NCI-H1930 (cell line): ENCODE data around the gene EBF3.

Experiments used
- DNase-seq, 2 experiments: peaks; one replicate each; lab custom pipeline; 2025; lab: John Stamatoyannopoulos, UW

EBF3 gene

DNA sequence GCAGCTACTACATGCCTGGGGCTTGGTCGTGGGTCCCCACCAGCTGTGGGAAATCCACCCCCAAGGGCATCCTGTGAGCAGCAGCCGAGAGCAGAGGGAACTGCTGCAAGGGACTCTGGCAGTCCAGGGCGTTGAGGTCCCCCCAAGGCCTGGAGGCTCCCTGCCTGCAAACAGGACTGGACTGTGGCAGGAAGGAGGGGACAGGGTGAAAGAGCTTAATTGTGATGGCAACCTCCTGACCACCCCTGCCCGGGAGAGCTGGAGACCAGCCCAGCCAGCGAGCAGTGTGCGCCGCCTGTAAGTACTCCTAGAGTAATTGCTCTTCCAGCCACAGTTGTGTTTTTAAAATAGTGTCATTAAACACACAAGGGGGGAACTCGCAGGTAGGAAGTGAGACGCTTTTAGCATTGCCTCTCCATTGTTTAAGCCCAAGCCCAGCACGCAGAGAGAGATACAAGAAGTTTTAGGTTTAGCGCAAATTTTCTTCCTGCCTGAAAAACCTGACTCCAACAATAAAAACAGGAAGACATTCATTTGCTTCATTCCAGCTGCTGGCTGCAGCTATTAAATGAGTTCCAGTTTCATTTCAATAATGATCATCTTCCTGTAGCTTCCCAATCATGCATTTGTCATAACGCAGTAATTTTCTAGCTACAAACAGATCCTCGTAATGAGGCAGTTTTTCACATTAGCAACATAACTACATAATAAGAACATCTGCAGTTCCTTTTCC lies 111.1 kb downstream of the EBF3 start:
- DNase-seq = peak; percentile 20 to 53

DNA sequence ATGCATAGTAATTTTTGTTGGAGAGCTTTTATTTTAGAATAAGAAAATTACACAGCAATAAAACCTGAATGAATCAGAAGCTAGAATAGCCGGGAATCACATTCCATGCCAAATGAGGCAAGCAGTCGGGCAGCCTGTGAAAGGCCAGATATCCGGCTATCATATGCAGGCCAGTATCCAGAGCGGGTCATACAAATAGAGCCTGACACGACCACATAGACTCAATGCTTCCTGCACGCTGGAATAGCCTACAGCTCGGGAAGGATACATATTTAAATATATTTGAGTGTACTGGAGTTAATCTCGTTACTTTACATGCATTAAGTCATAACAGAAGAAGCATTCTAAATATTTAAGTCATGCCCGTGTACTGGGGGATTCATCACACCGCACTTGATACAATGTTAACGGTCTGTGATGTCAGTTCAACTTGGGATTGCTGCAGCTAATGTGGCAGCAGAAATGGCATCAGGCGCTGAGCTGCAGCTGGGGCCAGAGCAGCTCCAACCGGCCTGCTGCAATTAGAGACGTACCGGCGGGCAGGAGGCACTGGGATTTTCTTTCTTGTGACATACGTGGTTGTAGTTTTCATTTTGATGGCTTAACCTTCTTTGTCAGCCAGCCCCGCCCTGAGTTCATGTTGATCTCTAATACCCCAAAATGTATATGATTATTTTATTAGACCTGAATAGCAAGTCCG lies 112.0 kb downstream of the EBF3 start:
- no peak for DNase-seq

GRCh38 chr10:129850790-129851189 lies 113.3 kb downstream of the EBF3 start:
- no peak for DNase-seq

DNA sequence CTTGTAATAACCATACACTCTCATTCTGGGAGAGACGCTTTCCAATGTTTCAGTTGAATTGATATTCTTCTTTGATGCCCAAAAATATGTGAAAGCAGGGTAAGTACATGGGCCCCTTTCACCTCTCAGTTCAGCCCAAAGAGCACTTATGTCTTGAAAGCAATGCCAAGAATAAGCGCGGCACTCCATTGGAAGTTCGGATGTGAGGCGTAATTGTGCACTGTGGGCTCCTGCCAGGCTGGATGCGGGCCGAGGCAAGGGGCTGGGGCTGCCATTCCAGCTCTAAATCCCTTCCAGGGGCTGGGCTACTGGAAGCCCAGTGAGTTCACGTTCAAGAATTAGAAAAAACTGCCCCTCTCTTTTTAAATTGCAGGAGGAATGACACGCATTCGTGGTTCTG lies 113.8 kb downstream of the EBF3 start:
- DNase-seq = no peak

- DNase-seq = no peak
These were observed 114.2 kb downstream of the EBF3 start for GRCh38 chr10:129849853-129850252.

GRCh38 chr10:129849452-129849750 lies 114.7 kb downstream of the EBF3 start:
- DNase-seq = no peak

DNA sequence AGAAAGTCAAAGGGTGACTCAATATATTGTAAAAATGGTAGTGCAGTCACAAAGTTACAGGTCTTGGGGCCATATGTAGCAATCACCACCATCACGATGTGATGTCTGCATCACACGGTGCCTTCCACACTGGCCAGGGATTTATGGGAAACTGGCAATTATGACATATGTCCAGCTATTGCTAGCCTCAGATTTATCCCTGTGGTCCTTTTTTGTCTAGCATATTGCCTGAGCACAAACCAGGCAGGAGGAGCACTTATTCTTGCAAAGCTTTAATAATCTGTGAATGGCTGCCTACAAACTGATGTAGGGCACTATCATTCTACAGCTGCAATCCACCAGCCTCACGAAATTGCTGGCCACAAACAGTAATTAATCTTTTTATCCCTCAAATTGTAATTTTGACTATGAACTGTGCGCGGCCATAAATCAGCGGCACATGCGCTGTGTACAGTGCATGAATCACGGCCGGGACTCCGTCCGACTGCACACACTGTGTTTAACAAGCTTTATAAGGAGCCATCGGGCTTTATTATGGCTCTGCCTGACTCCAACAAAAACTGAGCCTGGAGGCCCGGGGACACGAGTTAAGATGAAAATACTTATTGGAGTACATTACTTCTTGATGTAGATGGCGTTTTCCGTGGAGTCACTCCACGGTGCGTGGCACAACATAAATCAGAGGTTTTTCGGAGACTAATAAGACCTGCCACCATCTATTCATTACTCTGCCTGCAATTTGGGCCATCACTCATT lies 115.2 kb downstream of the EBF3 start:
- no peak for DNase-seq

DNA sequence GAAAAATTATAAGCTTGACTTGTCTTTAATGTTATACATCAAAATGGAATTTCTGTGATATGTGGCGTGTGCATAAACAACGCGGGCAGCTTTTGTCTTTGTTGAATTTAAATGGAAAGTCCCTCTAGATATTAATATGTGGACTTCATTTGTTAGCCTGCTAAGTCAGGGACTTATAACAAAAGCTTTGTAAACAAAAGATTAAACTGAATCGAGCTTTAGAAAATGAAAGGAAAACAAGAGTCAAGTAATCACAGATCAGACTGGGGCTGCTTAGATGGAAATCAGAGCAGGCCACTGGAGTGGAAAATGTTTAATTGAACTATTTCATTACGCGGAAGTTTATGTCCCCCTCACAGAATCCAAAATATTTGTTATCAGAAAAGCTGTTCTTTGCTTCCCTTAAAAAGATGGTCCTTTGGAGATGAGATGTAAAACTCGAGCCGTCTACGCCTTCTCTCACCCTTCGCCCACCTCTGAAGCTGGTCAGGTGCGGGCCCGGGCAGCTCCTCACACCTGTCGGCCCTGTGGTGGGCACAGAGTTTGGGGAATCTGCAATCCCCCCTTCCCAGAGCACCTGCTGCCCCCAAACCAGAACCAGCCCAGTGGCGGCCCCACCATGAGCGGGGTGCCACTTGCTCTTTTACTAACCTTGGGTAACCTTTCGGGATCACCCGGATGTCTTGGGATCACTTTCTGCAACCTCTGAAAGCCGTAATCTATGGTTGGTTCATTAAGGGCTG lies 116.2 kb downstream of the EBF3 start:
- DNase-seq = no peak

DNA sequence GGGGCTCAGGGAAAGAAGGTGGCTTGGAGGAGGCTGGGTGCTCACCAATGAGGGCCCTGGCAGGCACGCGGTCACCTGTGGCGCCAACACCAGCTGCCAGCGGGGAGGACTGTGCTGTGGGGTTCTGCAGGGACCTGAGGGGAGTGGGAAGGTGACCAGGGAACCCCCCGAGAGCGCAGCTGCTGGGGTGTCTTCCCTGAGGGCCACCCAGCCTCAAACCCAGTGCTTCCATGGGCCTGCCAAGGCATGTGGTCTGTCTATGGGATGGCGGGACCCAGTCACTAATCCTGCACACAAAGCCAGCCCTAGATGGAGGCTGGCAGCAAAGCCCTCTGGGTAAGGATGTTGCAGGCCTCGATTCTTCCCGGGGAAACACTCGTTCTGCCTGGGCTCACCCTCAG lies 117.1 kb downstream of the EBF3 start:
- DNase-seq = no peak

DNA sequence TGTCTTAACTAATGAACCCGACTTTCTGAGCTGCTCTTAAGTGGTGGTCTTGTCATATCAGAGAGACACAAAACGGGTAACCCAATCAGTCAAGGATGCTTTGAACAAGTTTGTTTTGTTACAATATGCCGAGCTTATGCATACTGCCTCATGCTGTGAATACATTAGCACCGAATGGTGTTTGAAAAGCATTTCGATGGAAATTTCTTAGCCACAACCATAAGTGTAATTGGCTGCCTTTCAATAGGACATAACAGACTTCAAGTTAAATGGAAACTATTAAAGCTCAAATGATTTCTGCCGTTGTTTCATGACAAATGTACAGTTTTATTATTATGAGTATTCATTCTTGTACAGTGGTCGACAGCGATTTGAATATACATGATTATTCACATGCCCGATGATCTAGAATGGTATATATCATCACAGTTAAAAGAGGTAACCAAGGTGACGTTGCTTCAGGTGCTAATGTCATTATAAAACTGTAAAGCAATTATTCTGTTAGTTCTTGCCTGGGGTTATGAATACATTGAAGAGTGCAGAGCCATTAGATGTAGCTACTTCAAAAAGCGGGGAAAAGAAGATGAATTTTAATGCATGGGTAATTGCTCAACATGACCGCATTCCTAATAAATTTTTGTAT lies 118.8 kb downstream of the EBF3 start:
- peak in 1 of 2 experiments; percentile 12 for DNase-seq

GRCh38 chr10:129844216-129844766 lies 119.8 kb downstream of the EBF3 start:
- no peak for DNase-seq

GRCh38 chr10:129843702-129844101 lies 120.4 kb downstream of the EBF3 start:
- no peak for DNase-seq

GRCh38 chr10:129843131-129843541 lies 120.9 kb downstream of the EBF3 start:
- no peak for DNase-seq

- DNase-seq = no peak
These were observed 122.0 kb downstream of the EBF3 start for GRCh38 chr10:129842031-129842430.

DNA sequence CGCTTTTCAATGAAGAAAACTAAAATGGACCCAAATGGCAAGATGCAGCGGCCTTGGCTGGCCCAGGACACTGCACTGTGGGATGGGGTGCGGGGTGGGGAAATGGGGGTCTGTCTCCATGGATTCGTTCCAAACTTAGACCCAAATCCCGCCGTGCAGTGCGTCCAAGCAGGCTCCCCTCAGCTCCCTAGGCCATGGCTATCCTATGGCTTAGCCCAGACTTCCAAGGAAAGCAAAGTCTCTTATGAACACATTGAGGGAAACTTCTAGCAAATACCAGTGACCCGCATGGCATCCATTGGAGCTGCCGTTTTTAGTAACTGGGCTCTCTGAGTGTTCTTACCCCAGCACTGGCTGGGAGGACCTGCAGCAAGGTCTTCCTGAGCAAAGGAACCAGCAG lies 122.5 kb downstream of the EBF3 start:
- DNase-seq = no peak

DNA sequence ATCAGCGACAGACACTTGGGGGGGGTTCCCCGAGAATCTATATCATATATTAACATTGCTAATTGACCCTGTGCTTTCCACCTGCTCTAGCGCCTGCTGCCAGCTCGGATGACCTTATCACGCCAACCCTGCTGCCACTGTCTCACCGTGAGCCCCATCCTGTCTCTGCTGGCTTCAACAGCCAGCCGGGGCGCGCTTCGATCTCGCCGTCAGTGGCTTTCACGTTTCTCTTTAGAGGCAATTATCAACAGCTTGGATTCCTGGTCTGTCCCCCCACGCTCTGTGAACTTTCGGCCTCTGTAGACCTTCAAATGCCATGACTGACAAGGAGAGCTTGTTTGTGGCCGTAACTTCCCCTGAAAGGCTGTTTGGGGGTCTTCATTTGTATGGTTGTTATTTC lies 123.0 kb downstream of the EBF3 start:
- no peak for DNase-seq

DNA sequence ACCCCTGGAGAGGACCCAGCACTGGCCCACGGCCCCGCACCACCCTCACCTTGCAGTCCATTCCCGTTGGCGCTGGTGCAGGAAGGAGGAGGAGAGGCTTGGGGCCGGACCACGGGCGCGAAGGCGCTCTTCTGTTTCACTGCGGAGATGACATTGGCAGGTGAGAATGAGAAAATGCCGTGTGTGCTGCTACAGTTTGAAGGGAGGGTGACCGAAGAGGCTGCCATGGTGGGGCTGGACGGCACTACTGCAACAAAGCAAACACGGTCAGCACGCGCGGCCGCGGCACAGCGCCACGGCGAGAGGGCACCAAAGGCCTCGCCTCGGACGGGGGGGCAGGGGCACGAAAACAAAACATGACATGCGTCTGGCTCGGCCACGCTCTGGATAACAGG lies 123.9 kb downstream of the EBF3 start:
- no peak for DNase-seq

DNA sequence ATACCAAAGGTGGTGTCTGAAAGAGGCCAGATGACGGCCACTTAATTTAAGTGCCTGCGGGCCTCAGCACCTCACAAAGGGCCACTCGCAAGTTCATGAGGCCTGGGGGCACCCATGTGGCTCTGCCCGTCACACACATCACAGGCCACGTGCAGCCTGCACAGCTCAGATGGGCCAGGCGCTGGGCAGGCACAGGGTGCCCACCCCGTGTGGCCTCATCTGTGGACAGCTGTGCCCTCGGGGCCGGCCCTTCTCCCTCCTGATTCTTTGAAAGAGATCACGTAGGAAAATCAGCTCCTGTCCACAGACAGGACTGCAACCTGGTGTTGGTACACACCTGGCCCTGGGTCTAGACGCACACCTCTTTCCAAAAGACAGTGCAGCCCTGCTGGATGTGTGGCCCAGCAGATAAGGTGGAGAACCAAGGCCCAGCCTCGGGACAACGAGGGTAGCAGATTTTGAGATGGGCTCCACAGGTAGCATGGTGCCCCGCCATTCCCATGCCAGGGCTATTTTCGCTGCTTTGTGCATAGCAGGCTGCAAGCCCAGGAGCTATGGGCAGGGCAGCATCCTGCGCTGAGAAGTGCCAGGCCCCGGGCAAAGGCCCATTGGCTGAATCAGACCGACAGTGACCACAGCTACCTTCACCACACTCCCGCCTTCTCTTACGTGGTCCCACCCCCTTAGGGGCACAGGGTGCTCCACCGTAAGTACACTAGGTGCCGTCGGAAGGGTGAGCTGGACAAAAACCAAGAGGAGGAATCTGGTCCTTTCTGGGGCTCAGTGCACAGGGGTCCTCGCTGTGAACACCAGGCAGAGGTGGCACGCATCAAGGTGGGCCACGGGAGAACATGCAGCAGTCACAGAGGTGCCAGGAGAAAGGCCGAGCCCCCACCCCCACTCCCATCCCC lies 124.5 kb downstream of the EBF3 start:
- no peak for DNase-seq

DNA sequence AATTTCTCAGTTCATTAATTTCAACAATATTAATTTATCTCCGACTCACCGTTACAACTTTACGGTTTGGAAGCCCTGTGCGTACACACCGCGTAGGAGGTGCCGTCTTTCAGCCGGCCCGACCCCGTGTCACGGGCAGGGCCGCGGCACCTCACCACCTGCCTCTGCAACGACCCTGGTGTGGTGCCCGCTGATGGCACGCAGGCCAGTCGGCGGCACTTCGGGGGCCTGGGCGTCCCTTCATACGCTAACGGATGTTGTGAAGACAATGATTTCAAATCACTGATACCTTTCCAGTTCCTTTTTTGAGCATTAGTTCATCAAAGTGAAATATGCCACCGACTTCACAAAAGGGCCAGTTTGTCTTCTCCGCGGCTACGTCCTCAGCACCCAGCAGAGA lies 125.3 kb downstream of the EBF3 start:
- no peak for DNase-seq

DNA sequence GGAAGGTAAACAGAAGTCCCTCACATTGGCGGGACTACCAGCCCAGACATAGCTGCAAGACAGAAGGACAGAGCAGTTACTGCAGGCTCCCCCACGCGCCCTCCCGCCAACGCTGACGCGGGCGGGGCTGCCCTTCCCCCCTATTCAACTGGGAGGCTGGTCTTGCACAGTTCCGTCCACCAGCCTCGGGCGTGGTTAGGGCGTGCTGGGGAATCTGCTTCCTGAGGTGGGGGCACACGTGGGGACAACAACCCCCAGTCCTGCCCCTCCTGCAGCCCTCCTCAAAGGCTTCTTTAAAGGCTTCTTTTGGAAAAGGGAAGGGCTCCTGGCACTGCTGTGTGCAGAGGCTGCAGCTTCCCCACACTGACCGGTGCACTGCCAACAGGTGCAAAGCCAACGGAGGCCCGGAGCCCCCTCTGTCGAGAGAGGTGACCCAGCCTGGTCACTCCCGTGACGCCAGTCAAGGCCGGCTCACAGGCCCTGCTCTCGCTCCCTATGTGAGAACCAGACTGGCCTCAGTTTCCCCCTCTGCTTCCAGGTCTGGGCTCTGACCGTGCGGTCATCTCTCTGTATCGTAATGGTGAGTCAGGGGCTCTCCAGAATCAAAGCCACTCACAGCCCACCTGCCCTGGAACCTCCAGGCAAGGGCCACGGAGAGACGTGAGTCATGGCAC lies 126.0 kb downstream of the EBF3 start:
- no peak for DNase-seq
